Stimulated activated CD8-positive, alpha-beta memory T cell treated with anti-CD3 and anti-CD28 coated beads, Interleukin-4, amount 100 ng/mL, for 4 hours (primary cell): ENCODE measurements around the gene PDE4C.
"Not testable (repeated sequence)": the region's sequence is repeated elsewhere in the genome, so short reads cannot be mapped to it uniquely, and the experiment has no call there.

Experiments used
- DNase-seq, 2 donors: peaks; one replicate each; pipeline ENCODE4 v3.0.0-alpha.2; 2020; ENCODE audit warnings: low read depth in 2 of 2, low spot score in 1 of 2

PDE4C gene

DNA sequence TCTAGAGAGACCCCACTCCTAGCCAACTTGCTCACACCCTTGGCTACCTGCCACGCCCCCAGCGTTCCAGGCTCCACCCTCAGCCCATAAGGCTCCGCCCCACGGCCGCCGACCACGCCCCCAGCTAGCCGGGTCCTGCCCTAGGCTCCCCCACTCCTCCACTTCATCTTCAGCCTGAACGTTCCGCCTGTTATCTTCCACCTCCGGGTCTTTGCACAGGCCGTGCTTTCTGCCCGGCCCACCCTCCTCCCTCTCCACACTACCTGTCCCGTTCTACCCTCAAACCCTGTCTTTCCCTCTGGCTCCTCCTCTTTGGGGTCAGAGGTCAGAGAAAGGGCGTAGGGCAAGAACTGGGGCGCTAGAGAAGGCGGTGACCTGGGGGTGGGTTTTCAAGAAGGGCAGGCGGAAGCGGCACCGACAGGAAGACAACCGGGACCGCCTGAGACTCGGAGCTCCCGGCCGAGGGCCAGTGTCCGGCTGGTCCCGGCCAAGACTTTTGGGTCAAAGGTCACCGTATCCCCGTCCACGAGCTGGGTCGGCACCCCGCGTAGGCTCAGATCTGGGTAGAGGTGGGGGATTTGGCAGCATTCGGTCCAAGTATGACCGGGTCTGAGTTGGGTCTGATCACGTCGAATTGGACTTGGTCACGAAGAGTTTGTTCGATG lies 2.2 kb downstream of the PDE4C start:
- DNase-seq: no peak

DNA sequence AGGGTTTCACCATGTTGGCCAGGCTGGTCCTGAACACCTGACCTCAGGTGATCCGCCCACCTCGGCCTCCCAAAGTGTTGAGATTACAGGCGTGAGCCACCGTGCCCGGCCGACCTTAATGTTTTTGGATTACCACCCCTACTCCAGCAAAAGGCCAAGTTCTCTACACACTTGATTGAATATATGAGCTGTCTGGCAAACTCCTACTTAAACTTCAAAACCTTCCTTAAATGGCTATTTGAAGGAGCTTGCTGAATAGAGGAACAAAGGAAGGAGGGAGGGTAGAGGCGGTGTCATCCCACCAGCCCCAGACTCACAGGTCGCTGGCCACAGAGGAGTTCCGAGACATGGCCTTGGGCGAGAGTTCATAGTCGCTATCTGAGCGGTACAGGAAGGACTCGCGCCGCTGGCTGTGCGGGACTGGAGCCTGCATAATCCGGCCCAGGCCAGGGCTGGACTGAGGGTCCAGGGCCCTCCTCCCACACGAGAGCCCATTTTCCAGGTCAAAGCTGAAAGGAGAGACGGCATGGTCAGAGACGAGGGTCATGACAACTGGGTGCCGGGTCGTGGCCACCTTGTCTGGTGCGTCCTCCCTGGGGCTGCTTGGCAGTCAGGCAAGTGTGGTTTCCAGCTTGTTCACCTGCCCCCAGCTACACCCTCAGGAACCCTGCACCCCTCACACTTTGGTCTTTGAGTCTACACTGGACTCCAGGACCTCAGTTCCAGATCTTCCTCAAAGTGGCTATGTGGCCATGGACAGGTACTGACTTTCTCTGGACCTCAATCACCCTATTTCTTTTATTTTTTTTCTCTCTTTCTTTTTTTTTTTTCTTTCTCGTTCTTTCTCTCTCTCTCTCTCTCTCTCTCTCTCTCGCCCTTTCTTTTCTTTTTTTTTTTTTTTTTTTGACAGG lies 4.2 kb downstream of the PDE4C start:
- DNase-seq: no peak

DNA sequence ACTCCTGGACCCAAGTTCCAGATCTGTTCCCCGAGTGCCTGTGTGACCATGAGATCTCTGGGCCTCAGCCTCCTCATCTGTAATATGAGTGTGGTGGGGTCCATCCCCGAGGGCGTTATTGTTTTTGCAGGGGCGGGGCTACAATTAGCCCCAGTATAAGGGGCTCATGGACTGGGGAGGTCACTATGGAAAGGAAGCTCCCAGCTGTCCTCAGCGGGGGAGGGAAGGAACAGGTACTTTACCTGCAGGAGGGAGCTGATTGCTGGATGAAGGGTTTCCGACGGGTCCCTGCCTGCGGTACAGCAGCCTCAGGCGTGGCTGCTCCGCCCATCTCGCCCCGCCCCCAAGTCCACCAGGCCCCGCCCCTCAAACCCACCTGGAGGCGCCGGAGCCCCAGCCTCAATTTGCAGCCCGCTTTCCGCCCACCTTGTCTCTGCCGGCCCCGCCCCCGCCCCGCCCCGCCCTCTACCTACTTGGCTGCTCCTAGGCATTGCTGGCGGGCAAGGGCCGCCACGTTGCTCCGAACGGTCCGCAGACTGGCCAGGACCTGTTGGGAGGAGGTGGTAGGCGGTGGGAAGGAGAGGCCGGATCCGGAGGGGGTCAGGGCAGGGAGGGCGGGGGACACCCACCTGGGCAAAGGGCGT lies 5.5 kb downstream of the PDE4C start:
- no peak for DNase-seq

DNA sequence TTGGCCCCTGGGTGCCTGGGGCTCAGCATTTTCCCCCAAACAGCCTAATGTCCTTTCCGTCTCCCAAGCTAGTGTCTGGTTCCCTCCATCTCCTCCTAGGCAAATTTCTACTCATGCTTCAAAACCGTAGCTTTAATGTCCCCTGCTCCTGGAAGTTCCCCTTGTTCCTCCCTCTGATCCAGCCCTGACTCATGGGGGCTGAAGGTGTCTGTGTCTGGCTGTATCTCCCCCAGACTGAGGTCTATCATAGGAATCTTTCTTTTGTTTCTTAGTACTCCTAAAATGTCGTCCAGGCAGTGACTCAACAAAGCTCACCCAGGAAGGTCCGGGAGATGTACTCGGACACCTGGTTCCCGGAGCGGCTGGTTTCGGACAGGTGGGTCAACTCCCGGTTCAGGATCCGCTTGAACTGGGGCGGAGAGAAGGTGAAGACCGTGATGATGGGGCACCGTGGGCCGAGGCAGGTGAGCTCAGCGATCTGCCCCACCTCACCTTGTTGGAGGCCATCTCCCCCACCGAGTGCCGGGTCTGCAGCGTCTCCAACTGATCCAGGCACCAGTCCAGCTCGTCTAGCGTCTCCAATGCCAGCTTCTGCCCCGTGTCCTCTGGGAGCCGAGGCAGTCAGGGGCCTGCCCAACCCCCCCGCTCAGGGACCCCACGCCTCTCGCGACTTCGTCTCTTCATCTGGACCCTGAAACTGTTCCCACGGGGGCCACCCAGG lies 6.2 kb downstream of the PDE4C start:
- no peak for DNase-seq

DNA sequence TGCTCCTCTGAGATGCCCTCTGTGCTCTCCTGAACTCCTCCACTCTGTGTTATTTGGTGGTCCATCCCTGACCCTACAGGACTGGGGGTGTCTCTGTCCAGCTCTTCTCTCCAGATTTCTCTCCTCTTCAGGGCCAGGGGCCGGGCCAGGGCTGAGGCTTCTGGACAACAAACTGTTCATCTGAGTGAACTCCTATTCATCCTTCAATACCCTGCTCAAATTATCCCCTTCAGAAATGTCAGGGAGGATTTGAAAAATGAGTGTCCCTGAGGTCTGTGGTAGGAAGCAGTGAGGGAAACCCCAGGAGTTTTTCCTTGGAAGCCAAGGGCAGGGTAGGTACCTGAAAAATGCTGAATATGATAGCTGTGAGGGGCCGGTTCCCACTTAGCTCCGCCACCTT lies 7.6 kb downstream of the PDE4C start:
- no peak for DNase-seq

DNA sequence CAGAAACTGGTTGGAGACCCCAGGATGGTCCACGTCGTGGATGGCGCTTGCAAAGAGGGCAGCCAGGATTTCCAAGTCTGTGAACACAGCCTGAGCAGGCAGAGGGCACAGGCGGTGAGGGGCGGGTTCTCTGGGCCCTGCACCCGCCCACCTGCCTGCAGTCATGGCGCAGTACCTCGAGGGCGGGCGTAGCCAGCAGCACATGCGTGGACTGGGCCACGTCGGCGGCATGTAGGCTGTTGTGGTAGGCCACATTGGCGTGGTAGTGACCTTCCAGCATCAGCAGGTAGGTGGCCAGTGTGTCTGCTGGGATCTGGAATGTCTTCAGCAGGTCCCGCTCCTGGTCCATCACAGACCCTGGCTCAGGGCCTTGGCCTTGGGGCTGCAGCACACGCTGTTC lies 8.1 kb downstream of the PDE4C start:
- no peak for DNase-seq

DNA sequence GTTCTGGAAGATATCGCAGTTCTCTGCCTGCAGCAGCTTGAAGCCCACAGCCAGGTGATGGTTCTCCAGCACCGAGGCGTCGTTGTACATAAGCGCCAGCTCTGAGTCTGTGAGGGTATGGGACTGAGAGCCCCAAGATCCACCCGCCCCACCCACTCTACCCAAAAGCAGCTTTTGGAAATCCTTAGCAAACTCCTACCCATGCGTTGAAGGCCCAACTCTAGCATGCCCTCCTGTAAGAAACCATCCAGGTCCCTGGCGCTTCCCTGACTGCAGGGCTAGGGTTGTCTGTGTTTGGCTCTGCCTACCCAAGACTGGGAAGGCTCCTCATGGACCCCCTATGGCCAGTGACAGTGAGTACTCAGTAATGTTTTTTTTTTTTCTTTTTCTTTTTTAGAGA lies 9.4 kb downstream of the PDE4C start:
- DNase-seq: no peak

DNA sequence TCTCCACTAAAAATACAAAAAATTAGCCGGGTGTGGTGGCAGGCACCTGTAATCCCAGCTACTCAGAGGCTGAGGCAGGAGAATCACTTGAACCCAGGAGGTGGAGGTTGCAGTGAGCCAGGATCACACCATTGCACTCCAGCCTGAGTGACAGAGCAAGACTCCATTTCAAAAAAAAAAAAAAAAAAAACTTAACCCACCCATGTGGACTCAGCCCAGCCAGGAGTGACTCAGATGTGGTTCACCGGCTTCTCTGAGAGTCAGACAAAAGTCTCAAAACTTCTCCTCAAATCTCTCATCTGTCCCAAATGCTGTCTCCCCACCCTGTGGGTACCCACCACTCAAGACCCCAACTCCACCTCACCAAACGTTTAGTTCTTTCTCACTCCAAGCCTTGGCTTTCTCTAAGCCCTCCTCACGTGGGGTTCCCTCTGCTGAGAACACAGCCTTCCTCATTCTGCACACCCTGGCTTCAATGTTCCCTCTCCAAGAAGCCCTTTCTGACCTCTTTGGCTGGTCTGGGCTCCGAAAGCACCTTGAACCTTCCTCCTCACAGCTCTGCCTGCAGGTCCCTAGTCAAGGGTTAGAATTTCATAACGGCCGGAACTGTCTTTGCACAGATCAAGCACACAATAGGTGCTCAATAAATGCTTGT lies 11.3 kb downstream of the PDE4C start:
- DNase-seq: no peak

DNA sequence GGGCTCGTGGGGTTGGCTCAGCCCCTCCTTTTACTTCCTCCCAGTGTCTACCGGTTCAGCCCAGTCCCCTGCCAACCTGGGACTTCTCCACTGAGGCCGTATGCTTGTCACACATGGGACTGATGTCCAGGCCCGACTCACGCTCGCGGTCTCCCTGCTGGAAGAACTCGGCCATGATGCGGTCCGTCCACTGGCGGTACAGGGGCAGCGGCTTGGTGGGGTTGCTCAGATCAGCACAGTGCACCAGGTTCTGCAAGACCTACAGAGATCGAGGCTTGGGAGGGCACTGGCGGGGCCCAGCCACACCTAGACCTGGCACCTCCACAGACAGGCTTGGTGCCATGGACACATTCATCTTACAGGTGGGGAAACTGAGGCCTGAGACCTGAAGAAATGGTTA lies 14.6 kb downstream of the PDE4C start:
- no peak for DNase-seq

DNA sequence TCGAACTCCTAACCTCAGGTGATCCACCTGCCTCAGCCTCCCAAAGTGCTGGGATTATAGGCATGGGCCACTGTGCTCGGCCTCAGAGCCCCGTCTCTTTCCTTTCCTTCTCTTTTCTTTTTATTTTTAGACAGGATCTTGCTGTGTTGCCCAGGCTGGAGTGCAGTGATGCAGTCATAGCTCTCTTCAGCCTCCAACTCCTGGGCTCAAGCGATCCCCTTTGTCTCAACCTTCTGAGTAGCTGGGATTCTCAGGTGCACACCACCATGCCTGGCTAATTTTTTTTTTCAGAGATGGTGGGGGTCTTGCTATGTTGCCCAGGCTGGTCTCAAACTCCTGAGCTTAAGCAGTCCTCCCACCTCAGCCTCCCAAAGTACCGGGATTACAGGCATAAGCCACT lies 16.3 kb downstream of the PDE4C start:
- not testable (repeated sequence) for DNase-seq

DNA sequence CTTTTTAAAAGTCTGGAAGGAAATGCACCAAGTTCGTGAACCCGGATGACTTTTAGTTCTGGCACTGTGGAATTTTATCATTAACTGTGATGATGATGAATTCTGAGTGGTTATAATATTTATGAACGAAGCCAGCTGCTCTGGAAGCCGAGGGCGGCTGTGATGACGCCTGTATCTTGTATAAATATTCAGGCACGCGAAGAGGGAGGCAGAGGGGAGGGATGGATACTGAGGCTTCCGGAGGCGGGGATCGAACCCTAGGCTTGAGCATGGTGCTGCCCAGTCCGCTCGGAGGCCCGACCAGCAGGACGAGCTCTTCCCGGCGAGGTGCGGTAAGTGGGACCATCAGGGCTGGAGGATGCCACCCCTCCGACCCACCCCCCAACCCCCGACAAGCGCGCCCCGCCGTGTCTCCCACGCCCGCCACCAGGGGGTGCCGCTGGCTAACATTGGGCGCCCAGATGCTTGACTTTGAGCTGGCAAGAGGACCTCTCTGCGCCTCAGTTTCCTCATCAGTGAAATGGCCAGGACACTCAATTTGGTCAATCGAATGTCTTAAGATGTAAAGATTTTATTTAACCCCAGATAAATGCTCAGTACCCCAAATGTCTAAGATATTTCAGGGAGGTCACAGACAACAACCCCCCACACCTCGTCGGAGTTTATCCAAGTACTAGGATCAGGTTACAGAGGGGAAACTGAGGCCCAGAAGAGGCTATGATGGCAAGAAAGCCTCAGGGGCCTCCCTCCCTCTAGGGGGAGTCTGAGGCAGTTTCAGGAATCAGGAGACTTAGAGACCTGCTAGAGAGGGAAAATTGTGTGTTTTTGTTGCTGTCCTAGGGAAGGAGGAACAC lies 17.9 kb downstream of the PDE4C start:
- DNase-seq: no peak

DNA sequence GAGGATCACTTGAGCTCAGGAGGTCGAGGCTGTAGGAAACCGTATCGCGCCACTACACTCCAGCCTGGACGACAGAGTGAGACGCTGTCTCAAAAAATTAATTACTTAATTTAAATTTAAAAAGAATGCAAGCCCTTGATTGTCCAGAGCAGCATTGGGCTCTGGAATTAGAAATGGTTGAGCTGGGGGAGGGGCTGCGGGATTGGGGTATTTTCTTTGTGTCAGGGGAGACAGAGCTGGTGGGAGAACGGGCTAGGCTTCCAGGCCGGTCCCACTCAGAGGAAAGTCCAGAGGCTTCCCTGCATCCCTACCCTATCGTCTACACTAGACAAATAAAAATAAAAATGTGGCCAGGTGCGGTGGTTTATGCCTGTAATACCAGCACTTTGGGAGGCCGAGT lies 20.2 kb downstream of the PDE4C start:
- DNase-seq: no peak

DNA sequence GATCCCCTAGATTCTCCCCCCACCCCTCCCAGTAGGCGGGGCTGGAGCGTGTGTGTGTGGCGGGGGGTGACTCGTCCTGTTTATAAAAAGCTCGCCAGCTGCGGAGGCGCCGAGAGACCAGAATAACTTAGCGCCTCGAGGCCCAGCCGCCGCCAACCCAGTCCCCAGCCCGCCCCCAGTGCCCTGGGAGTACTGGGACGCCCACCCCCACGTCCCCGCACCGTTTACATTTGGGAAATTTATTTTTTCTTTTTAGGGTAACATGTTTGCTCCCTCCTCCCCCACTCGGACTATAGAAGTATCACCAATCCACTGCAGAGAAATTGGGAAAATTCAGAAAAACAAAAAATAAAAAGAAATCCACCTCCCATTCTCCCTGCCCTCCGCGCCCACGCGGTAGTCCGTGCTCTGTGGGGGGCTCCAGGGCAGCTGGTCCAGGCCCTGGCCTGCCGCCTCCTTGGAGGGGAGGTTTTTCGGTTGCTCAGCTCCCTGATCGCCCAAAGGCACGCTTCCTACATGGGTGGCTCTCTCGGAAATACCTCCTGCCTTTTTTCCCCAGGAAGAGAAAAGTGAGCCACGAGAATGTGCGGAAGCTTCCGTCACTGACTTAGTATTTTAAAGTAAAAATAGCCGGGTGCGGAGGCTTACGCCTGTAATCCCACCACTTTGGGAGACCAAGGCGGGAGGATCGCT lies 20.9 kb downstream of the PDE4C start:
- DNase-seq: no peak

DNA sequence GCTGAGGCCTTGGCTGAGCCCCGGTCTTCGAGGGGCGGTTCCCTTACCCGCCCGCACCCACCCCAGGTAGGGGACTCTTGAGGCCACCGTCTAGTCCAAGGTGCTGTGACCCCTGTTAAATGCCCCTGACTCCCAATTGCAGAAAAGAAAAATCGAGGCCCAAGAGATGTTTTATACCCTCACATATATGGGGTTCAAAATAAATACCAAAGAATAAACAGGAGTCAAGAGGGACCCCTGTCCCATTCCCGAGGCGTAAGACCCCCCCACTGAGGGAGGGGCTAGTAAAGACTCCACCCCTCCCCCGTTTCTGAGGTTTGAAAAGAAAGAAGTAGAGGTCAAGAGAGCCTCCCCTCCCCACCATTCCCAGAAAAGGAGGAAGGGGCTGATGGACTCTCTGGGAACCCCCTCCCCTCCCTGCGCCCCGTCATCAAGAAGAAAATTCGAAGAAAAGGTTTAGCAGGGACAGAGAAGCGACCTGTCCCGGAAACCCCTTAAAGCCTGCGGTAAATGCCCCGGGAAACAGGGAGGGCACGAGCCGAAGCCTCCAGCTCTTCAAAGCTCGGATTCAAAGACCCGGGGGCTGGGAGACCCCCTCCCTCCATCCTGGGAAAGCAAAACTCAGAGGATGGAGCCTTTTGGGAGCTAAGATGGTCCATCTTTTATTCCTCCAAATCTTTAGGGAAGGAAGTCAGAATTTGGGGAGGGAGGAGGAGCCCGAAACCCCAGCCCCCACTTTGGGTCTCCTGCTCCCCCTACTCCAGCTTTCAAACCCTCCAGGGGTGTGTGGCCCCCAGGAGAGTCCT lies 21.6 kb downstream of the PDE4C start:
- DNase-seq: no peak

DNA sequence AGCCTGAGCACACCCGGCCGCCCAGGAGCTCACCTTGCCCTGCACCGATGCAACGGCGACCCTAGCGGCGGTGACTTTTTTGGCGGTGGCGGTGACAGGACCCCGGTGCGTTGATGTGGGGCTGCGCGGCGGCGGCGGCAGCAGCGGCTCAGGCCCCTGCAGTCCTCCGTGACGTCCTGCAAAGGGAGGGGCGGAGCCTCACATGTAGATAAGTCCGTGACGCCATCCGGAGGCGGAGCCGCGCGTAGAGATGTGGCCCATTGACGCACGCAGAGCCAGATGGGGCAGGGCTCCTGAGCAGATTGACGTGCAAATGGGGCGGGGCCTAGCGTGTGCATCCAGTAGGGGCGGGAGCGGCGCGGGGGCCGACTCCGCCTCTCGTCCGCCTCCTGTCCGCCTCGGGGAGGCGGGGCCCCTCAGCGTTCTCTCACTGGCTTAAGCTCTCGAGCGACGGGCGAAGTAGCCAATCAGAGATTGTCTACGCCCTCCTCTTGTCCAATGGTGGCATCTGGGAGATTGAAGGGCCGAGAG lies 22.3 kb downstream of the PDE4C start, which contains the start of gene RAB3A:
Gene RAB3A (minus strand): TSS at position 180 of the 531 bp plus-strand sequence. CDS start 1,302 bp downstream, outside the sequence.
- DNase-seq: peak; percentile 98 to 99

DNA sequence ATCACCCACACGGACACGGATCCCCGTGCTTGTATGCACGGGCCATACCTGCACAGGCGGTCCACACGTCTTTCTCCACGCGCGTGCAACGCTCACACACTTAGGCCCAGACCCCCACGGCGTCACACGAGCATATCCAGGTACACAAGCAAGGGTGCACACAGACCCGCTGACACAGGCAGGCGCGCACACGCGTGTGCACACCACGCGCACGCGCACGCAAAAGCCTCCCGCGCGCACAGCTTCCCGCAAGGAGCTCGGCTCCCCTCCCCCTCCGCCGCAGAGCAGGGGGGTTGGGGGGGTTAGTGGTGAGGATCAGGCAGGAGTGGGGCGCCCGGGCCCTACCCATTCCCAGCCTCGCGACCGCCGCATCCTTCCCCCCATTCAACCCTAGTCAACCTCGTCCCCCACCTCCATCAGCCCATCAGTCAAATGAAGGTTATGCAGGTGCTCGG lies 22.8 kb downstream of the PDE4C start:
- DNase-seq: no peak

DNA sequence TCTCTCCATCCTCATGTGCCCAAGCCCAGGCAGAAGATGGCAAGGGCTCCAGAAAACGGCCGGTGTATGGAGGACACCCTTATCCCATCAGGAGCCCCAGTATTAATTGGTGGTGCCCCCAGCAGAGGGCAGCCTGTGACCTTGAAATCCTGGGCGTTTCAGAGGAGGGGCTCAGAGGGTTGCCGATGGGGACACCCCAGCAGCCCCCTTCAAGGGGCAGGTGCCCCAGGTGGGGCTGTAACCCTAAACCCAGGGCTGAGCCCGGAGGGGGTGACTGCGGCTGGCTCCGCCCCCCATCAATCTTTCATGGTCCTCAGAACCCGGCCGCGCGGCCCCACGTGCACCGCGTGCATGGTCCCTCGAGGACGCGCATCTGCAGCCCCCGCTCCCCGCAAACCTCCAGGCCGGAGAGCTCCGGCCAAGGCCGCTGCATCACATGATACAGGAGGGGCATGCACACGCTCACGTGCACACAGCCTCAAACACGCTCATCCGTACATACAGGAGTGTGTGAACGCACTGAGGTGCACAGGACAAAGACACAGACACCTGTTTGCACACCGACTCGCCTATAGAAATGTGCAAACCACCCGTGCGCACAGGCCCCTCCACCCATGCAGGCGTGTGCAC lies 23.3 kb downstream of the PDE4C start:
- no peak for DNase-seq

DNA sequence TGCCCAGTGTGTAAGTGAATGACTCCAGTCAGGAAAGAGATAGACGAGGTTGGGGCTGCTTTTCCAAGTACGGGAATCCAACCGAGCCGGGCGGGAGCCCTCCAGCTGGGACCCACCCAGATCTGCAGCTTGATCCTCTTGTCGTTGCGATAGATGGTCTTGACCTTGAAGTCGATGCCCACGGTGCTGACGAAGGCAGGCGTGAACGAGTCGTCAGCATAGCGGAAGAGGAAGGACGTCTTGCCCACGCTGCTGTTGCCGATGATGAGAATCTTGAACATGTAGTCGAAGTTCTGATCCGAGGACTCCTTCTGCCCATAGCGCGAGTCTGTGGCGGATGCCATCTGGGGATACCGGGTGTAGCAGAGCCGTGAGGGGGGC lies 23.9 kb downstream of the PDE4C start:
- DNase-seq: no peak
